ENCODE measurements around the gene CTNND2. TPM values are rescaled to one million over a fixed set of nuclear protein-coding genes. Genes with fewer than 3 reads are reported as not detected.

Gene CTNND2
- total RNA-seq, 6 donors from 2014 or later: 1.1 to 12.4 (median 3.2) TPM

GRCh38 chr5:11902201-11902619 lies 2.0 kb downstream of the CTNND2 start:
- WGBS, 2 donors: 59 to 70% methylated on average over 8 of the region's 8 CpGs
- ATAC-seq (ENCODE audit: low FRiP score in 2 of 2) (no peak), DNase-seq (no peak)
- Histone ChIP-seq H3K9me3 (peaks cover 0 to 2% (median 0%) of the 10 kb centered on the region in 4 donors), H3K27ac (no peak overlapping the region), H3K4me3 (no peak overlapping the region), H3K4me1 (peaks cover 0 to 16% (median 2%) of the 10 kb centered on the region in 4 donors), H3K27me3 (peaks cover 0 to 11% (median 4%) of the 10 kb centered on the region in 4 donors), H3K36me3 (no peaks in the 10 kb centered on the region)
- TF ChIP-seq CTCF (IDR thresholded peaks at IDR 0.05): no peak
- no peak for TF ChIP-seq POLR2AphosphoS5 (IDR thresholded peaks at IDR 0.05)
- no peak for TF ChIP-seq POLR2A (IDR thresholded peaks at IDR 0.05)
- TF ChIP-seq EP300 (IDR thresholded peaks at IDR 0.05): no peak

GRCh38 chr5:11898787-11899186 lies 5.5 kb downstream of the CTNND2 start:
- no peak for ATAC-seq (ENCODE audit: low FRiP score in 2 of 2)
- peaks cover 0 to 10% (median 4%) of the 10 kb centered on the region in 4 donors for H3K27me3 ChIP-seq
- no peaks in the 10 kb centered on the region for H3K36me3 ChIP-seq
- no peak for DNase-seq
- 86 to 89% methylated on average over 2 of the region's 2 CpGs for WGBS, 2 donors
- H3K9me3 ChIP-seq: peaks cover 0 to 10% (median 2%) of the 10 kb centered on the region in 4 donors
- H3K27ac ChIP-seq: no peak overlapping the region
- no peak for TF ChIP-seq EP300 (IDR thresholded peaks at IDR 0.05)
- no peak for TF ChIP-seq CTCF (IDR thresholded peaks at IDR 0.05)
- TF ChIP-seq POLR2AphosphoS5 (IDR thresholded peaks at IDR 0.05): no peak
- TF ChIP-seq POLR2A (IDR thresholded peaks at IDR 0.05): no peak
- no peak overlapping the region for H3K4me3 ChIP-seq
- H3K4me1 ChIP-seq: peaks cover 0 to 10% (median 2%) of the 10 kb centered on the region in 4 donors

GRCh38 chr5:11897781-11898180 lies 6.5 kb downstream of the CTNND2 start:
- H3K36me3 ChIP-seq: no peaks in the 10 kb centered on the region
- no peak overlapping the region for H3K4me3 ChIP-seq
- no peak for ATAC-seq (ENCODE audit: low FRiP score in 2 of 2)
- peaks cover 0 to under 1% (median 0%) of the 10 kb centered on the region in 4 donors for H3K4me1 ChIP-seq
- peaks cover 0 to 2% (median 0%) of the 10 kb centered on the region in 4 donors for H3K27me3 ChIP-seq
- TF ChIP-seq POLR2AphosphoS5 (IDR thresholded peaks at IDR 0.05): no peak
- no peak for TF ChIP-seq CTCF (IDR thresholded peaks at IDR 0.05)
- TF ChIP-seq POLR2A (IDR thresholded peaks at IDR 0.05): no peak
- no peak for TF ChIP-seq EP300 (IDR thresholded peaks at IDR 0.05)
- DNase-seq: no peak
- H3K27ac ChIP-seq: no peak overlapping the region
- peaks cover 0 to 10% (median 2%) of the 10 kb centered on the region in 4 donors for H3K9me3 ChIP-seq

GRCh38 chr5:11894992-11895391 lies 9.3 kb downstream of the CTNND2 start:
- H3K9me3 ChIP-seq: peaks cover 0 to 10% (median 2%) of the 10 kb centered on the region in 4 donors
- TF ChIP-seq EP300 (IDR thresholded peaks at IDR 0.05) (no peak), POLR2A (IDR thresholded peaks at IDR 0.05) (no peak), CTCF (IDR thresholded peaks at IDR 0.05) (no peak), POLR2AphosphoS5 (IDR thresholded peaks at IDR 0.05) (no peak)
- no peak overlapping the region for H3K27ac ChIP-seq
- no peaks in the 10 kb centered on the region for H3K36me3 ChIP-seq
- DNase-seq: no peak
- no peaks in the 10 kb centered on the region for H3K27me3 ChIP-seq
- ATAC-seq (ENCODE audit: low FRiP score in 2 of 2): no peak
- H3K4me1 ChIP-seq: no peaks in the 10 kb centered on the region
- 65 to 76% methylated on average over 5 of the region's 5 CpGs for WGBS, 2 donors
- H3K4me3 ChIP-seq: no peak overlapping the region

- ATAC-seq (ENCODE audit: low FRiP score in 2 of 2) (no peak), DNase-seq (no peak)
- H3K9me3 ChIP-seq: peaks cover 0 to 10% (median 2%) of the 10 kb centered on the region in 4 donors
- H3K4me3 ChIP-seq: no peak overlapping the region
- H3K27me3 ChIP-seq: no peaks in the 10 kb centered on the region
- no peaks in the 10 kb centered on the region for H3K36me3 ChIP-seq
- no peak for TF ChIP-seq POLR2A (IDR thresholded peaks at IDR 0.05)
- no peak for TF ChIP-seq EP300 (IDR thresholded peaks at IDR 0.05)
- TF ChIP-seq CTCF (IDR thresholded peaks at IDR 0.05): no peak
- TF ChIP-seq POLR2AphosphoS5 (IDR thresholded peaks at IDR 0.05): no peak
- H3K4me1 ChIP-seq: no peaks in the 10 kb centered on the region
- H3K27ac ChIP-seq: no peak overlapping the region
- 84 to 91% methylated on average over 6 of the region's 6 CpGs for WGBS, 2 donors
Measured at GRCh38 chr5:11892832-11893231, 11.4 kb downstream of the CTNND2 start.
